ENCODE results near the gene ADGRF5.

The ADGRF5 gene

GRCh38 chr6:46925563-46926253, 4.0 kb upstream of the ADGRF5 start:
- Histone ChIP-seq H4K20me1 (ENCODE audit: insufficient read depth) (no peaks in the 10 kb centered on the region), H3K79me2 (ENCODE audit: insufficient read depth, low read depth) (no peaks in the 10 kb centered on the region), H3K4me1 (ENCODE audit: low read depth, poor library complexity, severe bottlenecking) (no peaks in the 10 kb centered on the region), H2AFZ (ENCODE audit: low read depth) (no peak overlapping the region), H3K27ac (no peak overlapping the region), H3K36me3 (ENCODE audit: insufficient read depth) (no peaks in the 10 kb centered on the region), H3K4me3 (IDR thresholded peaks at IDR 0.05; ENCODE audit: insufficient read depth, low read depth, low read length) (no peak overlapping the region), H3K27me3 (ENCODE audit: insufficient read depth, low read depth) (no peaks in the 10 kb centered on the region), H3K9ac (no peak overlapping the region), H3K4me2 (no peak overlapping the region)
- TF ChIP-seq CTCF (conservative IDR thresholded peaks at IDR 0.05; ENCODE audit: low read depth, low read length) = no peak

- no peaks in the 10 kb centered on the region for H3K4me1 ChIP-seq (ENCODE audit: low read depth, poor library complexity, severe bottlenecking)
- no peaks in the 10 kb centered on the region for H3K79me2 ChIP-seq (ENCODE audit: insufficient read depth, low read depth)
- no peaks in the 10 kb centered on the region for H3K27me3 ChIP-seq (ENCODE audit: insufficient read depth, low read depth)
- no peak overlapping the region for H3K27ac ChIP-seq
- no peak overlapping the region for H3K9ac ChIP-seq
- no peak for TF ChIP-seq CTCF (conservative IDR thresholded peaks at IDR 0.05; ENCODE audit: low read depth, low read length)
- H4K20me1 ChIP-seq (ENCODE audit: insufficient read depth) = no peaks in the 10 kb centered on the region
- H3K4me2 ChIP-seq = no peak overlapping the region
- no peaks in the 10 kb centered on the region for H3K36me3 ChIP-seq (ENCODE audit: insufficient read depth)
- H3K4me3 ChIP-seq (IDR thresholded peaks at IDR 0.05; ENCODE audit: insufficient read depth, low read depth, low read length) = no peak overlapping the region
- no peak overlapping the region for H2AFZ ChIP-seq (ENCODE audit: low read depth)
These were observed 1.7 kb upstream of the ADGRF5 start for GRCh38 chr6:46923476-46923875.

GRCh38 chr6:46921059-46921458, 679 bp downstream of the ADGRF5 start:
- H3K36me3 ChIP-seq (ENCODE audit: insufficient read depth) = no peaks in the 10 kb centered on the region
- no peaks in the 10 kb centered on the region for H3K79me2 ChIP-seq (ENCODE audit: insufficient read depth, low read depth)
- no peak for TF ChIP-seq CTCF (conservative IDR thresholded peaks at IDR 0.05; ENCODE audit: low read depth, low read length)
- no peak overlapping the region for H2AFZ ChIP-seq (ENCODE audit: low read depth)
- no peak overlapping the region for H3K9ac ChIP-seq
- no peak overlapping the region for H3K4me2 ChIP-seq
- H3K4me1 ChIP-seq (ENCODE audit: low read depth, poor library complexity, severe bottlenecking) = no peaks in the 10 kb centered on the region
- no peaks in the 10 kb centered on the region for H3K27me3 ChIP-seq (ENCODE audit: insufficient read depth, low read depth)
- H4K20me1 ChIP-seq (ENCODE audit: insufficient read depth) = no peaks in the 10 kb centered on the region
- no peak overlapping the region for H3K4me3 ChIP-seq (IDR thresholded peaks at IDR 0.05; ENCODE audit: insufficient read depth, low read depth, low read length)
- no peak overlapping the region for H3K27ac ChIP-seq

GRCh38 chr6:46918806-46919205, 2.9 kb downstream of the ADGRF5 start:
- no peak overlapping the region for H3K9ac ChIP-seq
- H3K27ac ChIP-seq = no peak overlapping the region
- no peaks in the 10 kb centered on the region for H3K36me3 ChIP-seq (ENCODE audit: insufficient read depth)
- H3K4me3 ChIP-seq (IDR thresholded peaks at IDR 0.05; ENCODE audit: insufficient read depth, low read depth, low read length) = no peak overlapping the region
- H3K27me3 ChIP-seq (ENCODE audit: insufficient read depth, low read depth) = no peaks in the 10 kb centered on the region
- no peak overlapping the region for H3K4me2 ChIP-seq
- no peak for TF ChIP-seq CTCF (conservative IDR thresholded peaks at IDR 0.05; ENCODE audit: low read depth, low read length)
- H4K20me1 ChIP-seq (ENCODE audit: insufficient read depth) = no peaks in the 10 kb centered on the region
- no peaks in the 10 kb centered on the region for H3K4me1 ChIP-seq (ENCODE audit: low read depth, poor library complexity, severe bottlenecking)
- H2AFZ ChIP-seq (ENCODE audit: low read depth) = no peak overlapping the region
- H3K79me2 ChIP-seq (ENCODE audit: insufficient read depth, low read depth) = no peaks in the 10 kb centered on the region
